Kidney glomerular epithelial cell (primary cell): ENCODE data around the gene FOXL1.
A peak's percentile ranks its signal among the peaks of the same experiment; 100 is the strongest.

ENCODE experiments used
- DNase-seq: peaks from one replicate; lab custom pipeline; 2025; lab: John Stamatoyannopoulos, UW

FOXL1 gene

GRCh38 chr16:86578061-86578599 lies at the start of gene FOXL1:
Gene FOXL1, plus strand, starts transcription at chr16:86578549. Its CDS starts 175 bp downstream, at chr16:86578724.
- peak; percentile 21 for DNase-seq

GRCh38 chr16:86529160-86529559 lies 49.2 kb upstream of the FOXL1 start:
- no peak for DNase-seq

GRCh38 chr16:86530251-86531190 lies 47.8 kb upstream of the FOXL1 start:
- no peak for DNase-seq

- no peak for DNase-seq
Observed at GRCh38 chr16:86531191-86531545, 47.2 kb upstream of the FOXL1 start.

- DNase-seq, result no peak
Observed at GRCh38 chr16:86531641-86532525, 46.5 kb upstream of the FOXL1 start.

- no peak for DNase-seq
Observed at GRCh38 chr16:86532526-86532815, 45.9 kb upstream of the FOXL1 start.

- no peak for DNase-seq
Observed at GRCh38 chr16:86533076-86533475, 45.3 kb upstream of the FOXL1 start.

- DNase-seq, result no peak
Observed at GRCh38 chr16:86533767-86534351, 44.5 kb upstream of the FOXL1 start.

- DNase-seq, result no peak
Observed at GRCh38 chr16:86534779-86535615, 43.4 kb upstream of the FOXL1 start.

GRCh38 chr16:86536621-86537020 lies 41.7 kb upstream of the FOXL1 start:
- DNase-seq, result no peak

- no peak for DNase-seq
Observed at GRCh38 chr16:86537486-86537885, 40.9 kb upstream of the FOXL1 start.

GRCh38 chr16:86538196-86538780 lies 40.1 kb upstream of the FOXL1 start:
- no peak for DNase-seq

- DNase-seq, result no peak
Observed at GRCh38 chr16:86540894-86541293, 37.5 kb upstream of the FOXL1 start.

GRCh38 chr16:86541560-86541959 lies 36.8 kb upstream of the FOXL1 start:
- DNase-seq, result no peak

- no peak for DNase-seq
Observed at GRCh38 chr16:86542756-86543750, 35.3 kb upstream of the FOXL1 start.

- no peak for DNase-seq
Observed at GRCh38 chr16:86545481-86545880, 32.9 kb upstream of the FOXL1 start.

- DNase-seq, result no peak
Observed at GRCh38 chr16:86545954-86546637, 32.3 kb upstream of the FOXL1 start.

GRCh38 chr16:86546638-86547013 lies 31.7 kb upstream of the FOXL1 start:
- no peak for DNase-seq

- DNase-seq, result no peak
Observed at GRCh38 chr16:86547286-86547685, 31.1 kb upstream of the FOXL1 start.
